ENCODE data around the gene NLRC4.
"Not testable (repeated sequence)": the region's sequence is repeated elsewhere in the genome, so short reads cannot be mapped to it uniquely, and the experiment has no call there.

The NLRC4 gene

GRCh38 chr2:32264422-32265105, at the start of gene NLRC4:
TSS of gene NLRC4 (minus strand) at chr2:32264886. CDS start at chr2:32256775, 8,111 bp downstream.
- DNase-seq (ENCODE audit: low read depth): no peak

- no peak for DNase-seq (ENCODE audit: low read depth)
Observed at GRCh38 chr2:32310577-32310976, 45.9 kb upstream of the NLRC4 start.

GRCh38 chr2:32293966-32294562, 29.4 kb upstream of the NLRC4 start:
- DNase-seq (ENCODE audit: low read depth): not testable (repeated sequence)

- not testable (repeated sequence) for DNase-seq (ENCODE audit: low read depth)
Observed at GRCh38 chr2:32293493-32293892, 28.8 kb upstream of the NLRC4 start.

- DNase-seq (ENCODE audit: low read depth): no peak
Observed at GRCh38 chr2:32291746-32292145, 27.1 kb upstream of the NLRC4 start.

GRCh38 chr2:32290000-32290339, 25.3 kb upstream of the NLRC4 start:
- no peak for DNase-seq (ENCODE audit: low read depth)

GRCh38 chr2:32289165-32289999, 24.7 kb upstream of the NLRC4 start:
- no peak for DNase-seq (ENCODE audit: low read depth)

- DNase-seq (ENCODE audit: low read depth): no peak
Observed at GRCh38 chr2:32284321-32284720, 19.6 kb upstream of the NLRC4 start.

- DNase-seq (ENCODE audit: low read depth): no peak
Observed at GRCh38 chr2:32278478-32278853, 13.8 kb upstream of the NLRC4 start.

GRCh38 chr2:32277674-32278477, 13.2 kb upstream of the NLRC4 start, which contains the start of gene YIPF4:
TSS of gene YIPF4 (plus strand) at chr2:32277904. CDS start at chr2:32278156, 252 bp downstream.
- peak; percentile 77 for DNase-seq (ENCODE audit: low read depth)

GRCh38 chr2:32277363-32277673, 12.6 kb upstream of the NLRC4 start:
- DNase-seq (ENCODE audit: low read depth): no peak

- DNase-seq (ENCODE audit: low read depth): not testable (repeated sequence)
Observed at GRCh38 chr2:32275790-32276189, 11.1 kb upstream of the NLRC4 start.

GRCh38 chr2:32274289-32274688, 9.6 kb upstream of the NLRC4 start:
- no peak for DNase-seq (ENCODE audit: low read depth)

GRCh38 chr2:32272279-32272678, 7.6 kb upstream of the NLRC4 start:
- no peak for DNase-seq (ENCODE audit: low read depth)

GRCh38 chr2:32271063-32271462, 6.4 kb upstream of the NLRC4 start:
- no peak for DNase-seq (ENCODE audit: low read depth)

GRCh38 chr2:32262105-32262504, 2.6 kb downstream of the NLRC4 start:
- no peak for DNase-seq (ENCODE audit: low read depth)

GRCh38 chr2:32260376-32260775, 4.3 kb downstream of the NLRC4 start:
- DNase-seq (ENCODE audit: low read depth): no peak

- DNase-seq (ENCODE audit: low read depth): no peak
Observed at GRCh38 chr2:32258242-32258641, 6.4 kb downstream of the NLRC4 start.

GRCh38 chr2:32250290-32250689, 14.4 kb downstream of the NLRC4 start:
- DNase-seq (ENCODE audit: low read depth): no peak

GRCh38 chr2:32249731-32250236, 14.9 kb downstream of the NLRC4 start:
- DNase-seq (ENCODE audit: low read depth): no peak

GRCh38 chr2:32248299-32248698, 16.4 kb downstream of the NLRC4 start:
- no peak for DNase-seq (ENCODE audit: low read depth)

GRCh38 chr2:32246911-32247310, 17.8 kb downstream of the NLRC4 start:
- DNase-seq (ENCODE audit: low read depth): no peak
